HepG2 (cell line): ENCODE results near the gene SIRT5. TPM values are rescaled to one million over a fixed set of nuclear protein-coding genes. Genes with fewer than 3 reads are reported as not detected.

ENCODE experiments used
- ATAC-seq: fragments of 200-7000 bp; cut with Tn5 transposase; 3 replicates; pipeline ENCODE4 v1.9.1; 2020; ENCODE audit warnings: mild to moderate bottlenecking, moderate library complexity
- BruUV-seq: library from RNA; stranded (reverse); fragments of 400-500 nt; replicated peaks from 2 replicates; lab custom pipeline; 2021; lab: Mats Ljungman, UMichigan
- CTCF ChIA-PET: fragments of 300-600 bp; formaldehyde crosslinking; extraction: SDS; loops from one replicate; lab custom pipeline; 2021; ENCODE audit warnings: low total read pairs, inconsistent platforms, low intra/inter-chr PET ratio; lab: Yijun Ruan, JAX
- POLR2A ChIA-PET: fragments of 350-600 bp; sonication (Branson Sonifier 250); formaldehyde crosslinking; loops from one replicate; lab custom pipeline; 2020; ENCODE audit warnings: antibody characterized with exemption, inconsistent platforms; lab: Yijun Ruan, JAX
- DNase-seq: peaks from one replicate; pipeline ENCODE4 v3.0.0-alpha.2; 2015; ENCODE audit warnings: low spot score
- FAIRE-seq: peaks from 3 replicates; lab custom pipeline; 2011; peaks lifted over from hg19 to GRCh38; lab: Jason Lieb, UNC
- H2AFZ ChIP-seq: one replicate; pipeline ENCODE4 v1.6.1; 2011; ENCODE audit warnings: low read length, inconsistent platforms
- H3K27ac ChIP-seq: fragments of 300-600 bp; 3 replicates; pipeline ENCODE4 v1.8.0; 2011; ENCODE audit warnings: mixed run types, mild to moderate bottlenecking, mixed read lengths, low read length, inconsistent platforms; ENCODE audit not compliant: insufficient read depth; ENCODE audit errors: extremely low read length
- H3K27me3 ChIP-seq, 2 experiments: fragments of 200-600 bp in 1 of 2; 2 replicates in 1 of 2; 3 replicates in 1 of 2; pipeline versions ENCODE4 v1.6.0 to v1.8.0; 2011; ENCODE audit warnings: low read length in 2 of 2, mild to moderate bottlenecking in 2 of 2, moderate library complexity in 2 of 2, inconsistent platforms in 1 of 2; ENCODE audit not compliant: insufficient read depth in 2 of 2, control insufficient read depth in 1 of 2
- H3K36me3 ChIP-seq, 2 experiments: fragments of 200-600 bp in 1 of 2; replicated peaks in 1 of 2; 2 replicates in 1 of 2; 3 replicates in 1 of 2; pipeline versions ENCODE4 v1.5.1 to v1.8.0; 2011; ENCODE audit warnings: low read length in 2 of 2, inconsistent platforms in 1 of 2; ENCODE audit not compliant: insufficient read depth in 2 of 2, control insufficient read depth in 1 of 2
- H3K4me1 ChIP-seq: 2 replicates; pipeline ENCODE4 v1.5.1; 2012; ENCODE audit warnings: low read length, inconsistent platforms; ENCODE audit not compliant: insufficient read depth
- H3K4me2 ChIP-seq: 2 replicates; pipeline ENCODE4 v1.6.0; 2011; ENCODE audit warnings: low read depth, low read length, inconsistent platforms
- H3K4me3 ChIP-seq, 3 experiments: fragments of 200-600 bp in 1 of 3; sonication (generic), shearing (Covaris generic) in 1 of 3; replicated peaks in 1 of 3; 2 replicates each; pipeline ENCODE4 v1.5.1; 2011 to 2016; ENCODE audit warnings: low read length in 3 of 3, inconsistent platforms in 2 of 3, low read depth in 2 of 3, mild to moderate bottlenecking in 2 of 3, control low read depth in 1 of 3, mixed read lengths in 1 of 3; ENCODE audit not compliant: insufficient read depth in 1 of 3
- H3K79me2 ChIP-seq: one replicate; pipeline ENCODE4 v1.6.1; 2011; ENCODE audit warnings: low read length, inconsistent platforms; ENCODE audit not compliant: insufficient read depth
- H3K9ac ChIP-seq: 2 replicates; pipeline ENCODE4 v1.6.0; 2011; ENCODE audit warnings: mild to moderate bottlenecking, low read depth, low read length, inconsistent platforms; ENCODE audit not compliant: insufficient read depth
- H3K9me3 ChIP-seq: 2 replicates; pipeline ENCODE4 v1.5.1; 2012; ENCODE audit warnings: mild to moderate bottlenecking, low read length
- H4K20me1 ChIP-seq: 2 replicates; pipeline ENCODE4 v1.6.0; 2011; ENCODE audit warnings: inconsistent platforms, mild to moderate bottlenecking, low read length, moderate library complexity; ENCODE audit not compliant: insufficient read depth
- ARNT2 ChIP-seq: sonication (generic); formaldehyde crosslinking; IDR thresholded peaks from 2 replicates; pipeline ENCODE4 v1.8.0; 2022; ENCODE audit warnings: mild to moderate bottlenecking, low read depth, missing genetic modification reagents, moderate library complexity
- DDIT3 ChIP-seq: sonication (generic); formaldehyde crosslinking; IDR thresholded peaks from 2 replicates; pipeline ENCODE4 v1.4.0; 2020; ENCODE audit warnings: mild to moderate bottlenecking, missing genetic modification reagents
- HES4 ChIP-seq: sonication (generic); formaldehyde crosslinking; IDR thresholded peaks from 2 replicates; pipeline ENCODE4 v1.9.0; 2021; ENCODE audit warnings: mild to moderate bottlenecking, missing genetic modification reagents, borderline replicate concordance
- KDM5A ChIP-seq: fragments of 200-600 bp; sonication (generic); IDR thresholded peaks from 2 replicates; pipeline ENCODE4 v1.7.0; 2018; ENCODE audit warnings: antibody characterized with exemption, mild to moderate bottlenecking, low read length, borderline replicate concordance
- KLF12 ChIP-seq: sonication (generic); formaldehyde crosslinking; IDR thresholded peaks from 2 replicates; pipeline ENCODE4 v1.4.0; 2020; ENCODE audit warnings: missing genetic modification reagents, borderline replicate concordance
- PRMT3 ChIP-seq: sonication (generic); formaldehyde crosslinking; IDR thresholded peaks from 2 replicates; pipeline ENCODE4 v1.8.1; 2022; ENCODE audit warnings: low read depth, mild to moderate bottlenecking, moderate library complexity, missing genetic modification reagents, borderline replicate concordance
- SALL2 ChIP-seq: sonication (generic); formaldehyde crosslinking; IDR thresholded peaks from 2 replicates; pipeline ENCODE4 v1.8.1; 2023; ENCODE audit warnings: mild to moderate bottlenecking, missing genetic modification reagents, inconsistent platforms
- SATB2 ChIP-seq: sonication (generic); formaldehyde crosslinking; IDR thresholded peaks from 2 replicates; pipeline ENCODE4 v1.5.0; 2020; ENCODE audit warnings: missing genetic modification reagents
- SP1 ChIP-seq, 2 experiments: fragments of 450-650 bp in 1 of 2; sonication (generic) in 1 of 2; formaldehyde crosslinking in 1 of 2; IDR thresholded peaks; 2 replicates each; pipeline versions ENCODE4 v1.4.0 to v1.6.1; 2016 to 2020; ENCODE audit warnings: missing genetic modification reagents in 1 of 2
- THAP8 ChIP-seq: sonication (generic); formaldehyde crosslinking; IDR thresholded peaks from 2 replicates; pipeline ENCODE4 v1.5.1; 2020; ENCODE audit warnings: missing genetic modification reagents, mild to moderate bottlenecking, borderline replicate concordance
- ZBTB25 ChIP-seq: IDR thresholded peaks from 2 replicates; pipeline ENCODE4 v1.6.1; 2018; ENCODE audit warnings: missing genetic modification reagents
- ZBTB3 ChIP-seq: sonication (generic); formaldehyde crosslinking; IDR thresholded peaks from 2 replicates; pipeline ENCODE4 v1.4.0; 2020; ENCODE audit warnings: low read depth, mild to moderate bottlenecking, moderate library complexity, missing genetic modification reagents, borderline replicate concordance
- ZEB1 ChIP-seq: IDR thresholded peaks from 2 replicates; pipeline ENCODE4 v1.6.1; 2012; ENCODE audit warnings: mild to moderate bottlenecking, low read depth, inconsistent platforms; ENCODE audit not compliant: insufficient replicate concordance
- ZKSCAN1 ChIP-seq: fragments of 150-350 bp; IDR thresholded peaks from 2 replicates; pipeline ENCODE4 v1.6.1; 2014; ENCODE audit warnings: low read length
- ZNF121 ChIP-seq: sonication (generic); formaldehyde crosslinking; IDR thresholded peaks from 2 replicates; pipeline ENCODE4 v1.5.0; 2020; ENCODE audit warnings: mild to moderate bottlenecking, missing genetic modification reagents
- ZNF20 ChIP-seq: sonication (generic); formaldehyde crosslinking; IDR thresholded peaks from 2 replicates; pipeline ENCODE4 v1.4.0; 2020; ENCODE audit warnings: mild to moderate bottlenecking, moderate library complexity, missing genetic modification reagents
- ZNF224 ChIP-seq: sonication (generic); formaldehyde crosslinking; IDR thresholded peaks from 2 replicates; pipeline ENCODE4 v1.5.0; 2020; ENCODE audit warnings: mild to moderate bottlenecking, missing genetic modification reagents
- ZNF335 ChIP-seq: sonication (generic); formaldehyde crosslinking; IDR thresholded peaks from 2 replicates; pipeline ENCODE4 v1.4.0; 2020; ENCODE audit warnings: missing genetic modification reagents
- ZNF34 ChIP-seq: sonication (generic); formaldehyde crosslinking; IDR thresholded peaks from 2 replicates; pipeline ENCODE4 v1.4.0; 2020; ENCODE audit warnings: mild to moderate bottlenecking, missing genetic modification reagents, borderline replicate concordance
- ZNF343 ChIP-seq: sonication (generic); formaldehyde crosslinking; IDR thresholded peaks from 2 replicates; pipeline ENCODE4 v1.4.0; 2020; ENCODE audit warnings: mild to moderate bottlenecking, missing genetic modification reagents
- ZNF367 ChIP-seq: sonication (generic); formaldehyde crosslinking; IDR thresholded peaks from 2 replicates; pipeline ENCODE4 v1.4.0; 2020; ENCODE audit warnings: missing genetic modification reagents, borderline replicate concordance
- ZNF615 ChIP-seq: sonication (generic); formaldehyde crosslinking; IDR thresholded peaks from 2 replicates; pipeline ENCODE4 v1.5.0; 2020; ENCODE audit warnings: mild to moderate bottlenecking, missing genetic modification reagents, borderline replicate concordance
- ZNF678 ChIP-seq: sonication (generic); formaldehyde crosslinking; IDR thresholded peaks from 2 replicates; pipeline ENCODE4 v1.4.0; 2020; ENCODE audit warnings: mild to moderate bottlenecking, missing genetic modification reagents
- ZNF740 ChIP-seq: sonication (generic); formaldehyde crosslinking; IDR thresholded peaks from 2 replicates; pipeline ENCODE4 v1.4.0; 2020; ENCODE audit warnings: missing genetic modification reagents
- WGBS: methylation state at CpG from one replicate; pipeline ENCODE4 v1.1.6; 2017; ENCODE audit warnings: low lambda C conversion rate; 5-methylcytosine and 5-hydroxymethylcytosine counted together
- in situ Hi-C: cut with HindIII; loops from 2 replicates; pipeline ENCODE4 v1.10.0; 2017; ENCODE audit warnings: low pct_unique_long_range_greater_than_20kb; ENCODE audit not compliant: extremely low pct_ligation_motif_present
- intact Hi-C: fragments of 100-400 bp; cut with micrococcal nuclease; formaldehyde crosslinking; loops from one replicate; pipeline ENCODE4 v1.10.0; 2022; ENCODE audit not compliant: unreplicated experiment
- polyA plus RNA-seq, 8 experiments: library from polyadenylated mRNA; depleted of rRNA in 3 of 8; stranded (reverse) in 7 of 8; unstranded in 1 of 8; fragments of >200 nt; fragmentation: Illumina TruSeq in 4 of 8; extraction: Trizol in 4 of 8; gene quantifications; 2 replicates each; pipeline versions ENCODE4 v1.2.1 to v1.2.3, GENCODE V29; 2011 to 2016; ENCODE audit warnings: low read depth in 4 of 8, missing spikeins in 1 of 8, mixed read lengths in 1 of 8; ENCODE audit not compliant: insufficient read depth in 1 of 8
- total RNA-seq, 5 experiments: library from RNA; depleted of rRNA; stranded (reverse); fragments of >200 nt; fragmentation: Illumina TruSeq; extraction: Trizol; gene quantifications; 2 replicates each; pipeline ENCODE4 v1.2.3, GENCODE V29; 2016; ENCODE audit warnings: low read depth in 1 of 5

SIRT5 gene
- total and polyA plus RNA-seq, 2 of the 13 experiments (the other 11 are each of a cell fraction or from before 2014, with no cell fraction given) = 14.1 to 16.6 TPM

- ChIA-PET CTCF (no interaction called here), POLR2A (interaction anchor here (0.8 to 5.3 kb wide), 28 partner anchors 9 to 313 kb away, joined by 3 to 175 read pairs (median 5); partner anchors contain the start of genes GFOD1, MCUR1, RANBP9 and SIRT5)
- no peaks in the 10 kb centered on the region; a peak in 1 of 5 replicates for H3K27me3 ChIP-seq
- peaks cover 43% of the 10 kb centered on the region for H3K79me2 ChIP-seq
- WGBS = 2% methylated on average over 14 of the region's 14 CpGs
- no TSS peak for BruUV-seq
- intact Hi-C loops = loop anchor here (1.0 to 5.0 kb wide), 6 partner anchors 10 to 279 kb away; partner anchors contain the start of genes GFOD1 and RANBP9
- H3K27ac ChIP-seq = peak overlapping the region; percentile 91
- H3K4me3 ChIP-seq = peak overlapping the region; percentile 89 to 97 (median 93)
- no peaks in the 10 kb centered on the region for H3K9me3 ChIP-seq
- H3K4me1 ChIP-seq = peaks cover 35% of the 10 kb centered on the region
- peak overlapping the region; percentile 97 for H3K9ac ChIP-seq
- FAIRE-seq (no peak), DNase-seq (no peak), ATAC-seq (peak; percentile 69)
- H2AFZ ChIP-seq = no peak overlapping the region
- peaks cover 8 to 38% of the 10 kb centered on the region in 2 experiments; a peak in 4 of 5 replicates for H3K36me3 ChIP-seq
- peaks cover 17% of the 10 kb centered on the region for H4K20me1 ChIP-seq
- in situ Hi-C loops = loop anchor here (5.0 kb wide), 2 partner anchors 38 to 92 kb away; no protein-coding TSS in a partner anchor
- peak overlapping the region; percentile 85 for H3K4me2 ChIP-seq
- peak; percentile 82 for TF ChIP-seq ZNF121 (CRISPR knock-in tag)
- no peak for TF ChIP-seq SALL2 (CRISPR knock-in tag)
- TF ChIP-seq ZNF740 = no peak
- no peak for TF ChIP-seq ZNF615 (CRISPR knock-in tag)
- TF ChIP-seq ZEB1 = no peak
- TF ChIP-seq ZKSCAN1 = 0 out of 2 replicates have a peak, but pooled peaks have one; percentile 1
- TF ChIP-seq ZBTB25 (CRISPR knock-in tag) = no peak
- 0 out of 2 replicates have a peak, but pooled peaks have one; percentile 28 for TF ChIP-seq PRMT3
- TF ChIP-seq ZBTB3 = 0 out of 2 replicates have a peak, but pooled peaks have one; percentile 3
- TF ChIP-seq KDM5A = peak; percentile 76
- TF ChIP-seq ZNF34 (CRISPR knock-in tag) = no peak
- 0 out of 2 replicates have a peak, but pooled peaks have one; percentile 3 for TF ChIP-seq ZNF20 (CRISPR knock-in tag)
- TF ChIP-seq ZNF343 (CRISPR knock-in tag) = no peak
- no peak for TF ChIP-seq ZNF335 (CRISPR knock-in tag)
- no peak for TF ChIP-seq DDIT3 (CRISPR knock-in tag)
- peak; percentile 1; the same call in 1 of the 2 replicates for TF ChIP-seq ZNF224 (CRISPR knock-in tag)
- TF ChIP-seq HES4 (CRISPR knock-in tag) = no peak
- TF ChIP-seq SATB2 (CRISPR knock-in tag) = no peak
- TF ChIP-seq KLF12 (CRISPR knock-in tag) = 0 out of 2 replicates have a peak, but pooled peaks have one; percentile 8
- peak; percentile 61; the same call in 1 of the 2 replicates for TF ChIP-seq THAP8 (CRISPR knock-in tag)
- no peak for TF ChIP-seq SP1 (IDR thresholded peaks at IDR 0.05)
- 0 out of 2 replicates have a peak, but pooled peaks have one; percentile 30 for TF ChIP-seq SP1 (CRISPR knock-in tag; IDR thresholded peaks at IDR 0.05)
- TF ChIP-seq ZNF678 = no peak
- 0 out of 2 replicates have a peak, but pooled peaks have one; percentile 31 for TF ChIP-seq ZNF367 (CRISPR knock-in tag)
- no peak for TF ChIP-seq ARNT2 (CRISPR knock-in tag)
These were observed 41.4 kb downstream of the SIRT5 start for GRCh38 chr6:13615792-13616120.
